GM06990 (cell line): ENCODE measurements around the gene RASSF1.
A peak's percentile ranks its signal among the peaks of the same experiment; 100 is the strongest.

Experiments used
- DNase-seq: peaks from one replicate; pipeline ENCODE4 v3.0.0-alpha.2; 2011; ENCODE audit not compliant: insufficient read length; ENCODE audit errors: extremely low read depth
- H3K27me3 ChIP-seq: replicated peaks from 2 replicates; pipeline ENCODE4 v1.6.0; 2011; ENCODE audit warnings: low read length; ENCODE audit not compliant: control insufficient read depth, insufficient read depth
- H3K36me3 ChIP-seq: 2 replicates; pipeline ENCODE4 v1.5.1; 2011; ENCODE audit warnings: low read length; ENCODE audit not compliant: control insufficient read depth, insufficient read depth
- H3K4me3 ChIP-seq: replicated peaks from 2 replicates; pipeline ENCODE4 v1.5.1; 2011; ENCODE audit warnings: low read depth, mild to moderate bottlenecking, control low read depth, low read length
- CTCF ChIP-seq: IDR thresholded peaks from 2 replicates; pipeline ENCODE4 v1.5.1; 2011; ENCODE audit warnings: low read length, control low read depth, mild to moderate bottlenecking, inconsistent platforms; ENCODE audit not compliant: insufficient read depth, poor library complexity, severe bottlenecking

The RASSF1 gene

GRCh38 chr3:50320853-50321335 lies 19.7 kb downstream of the RASSF1 start:
- H3K36me3 ChIP-seq: peaks cover 9% of the 10 kb centered on the region
- no peak for TF ChIP-seq CTCF

GRCh38 chr3:50319894-50320625 lies 20.6 kb downstream of the RASSF1 start:
- no peak for DNase-seq
- H3K27me3 ChIP-seq: no peaks in the 10 kb centered on the region
- peaks cover 7% of the 10 kb centered on the region for H3K36me3 ChIP-seq
- peak overlapping the region; percentile 70 for H3K4me3 ChIP-seq
- no peak for TF ChIP-seq CTCF

More at GRCh38 chr3:50320853-50321335, 19.7 kb downstream of the RASSF1 start:
- Histone ChIP-seq H3K4me3 (peak overlapping the region; percentile 70), H3K27me3 (no peaks in the 10 kb centered on the region)
- no peak for DNase-seq

GRCh38 chr3:50319181-50319893 lies 21.3 kb downstream of the RASSF1 start:
- no peak for DNase-seq
- no peaks in the 10 kb centered on the region for H3K27me3 ChIP-seq
- H3K36me3 ChIP-seq: peaks cover 7% of the 10 kb centered on the region
- no peak overlapping the region for H3K4me3 ChIP-seq
- no peak for TF ChIP-seq CTCF

DNA sequence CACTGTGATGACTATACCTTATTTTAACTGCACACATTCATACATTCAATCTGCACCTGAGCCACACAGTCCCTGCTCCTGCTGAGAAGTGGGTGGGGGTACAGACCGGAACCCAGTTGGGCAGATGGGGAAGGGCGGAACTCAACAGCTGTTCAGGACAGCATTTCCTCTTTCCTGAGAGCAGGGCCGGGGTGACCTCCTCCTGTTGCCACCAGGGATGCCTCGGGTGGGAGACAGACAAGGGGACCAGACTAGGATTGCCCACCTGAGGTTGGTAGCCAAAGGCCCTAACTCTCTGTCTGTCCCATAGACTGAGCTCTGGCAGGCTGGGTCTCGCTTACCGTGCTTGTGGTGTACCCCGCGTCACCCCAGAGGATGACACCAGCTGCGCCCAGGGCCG lies 22.0 kb downstream of the RASSF1 start:
- Histone ChIP-seq H3K36me3 (peaks cover 5% of the 10 kb centered on the region), H3K27me3 (no peaks in the 10 kb centered on the region), H3K4me3 (no peak overlapping the region)
- no peak for TF ChIP-seq CTCF
- DNase-seq: no peak

DNA sequence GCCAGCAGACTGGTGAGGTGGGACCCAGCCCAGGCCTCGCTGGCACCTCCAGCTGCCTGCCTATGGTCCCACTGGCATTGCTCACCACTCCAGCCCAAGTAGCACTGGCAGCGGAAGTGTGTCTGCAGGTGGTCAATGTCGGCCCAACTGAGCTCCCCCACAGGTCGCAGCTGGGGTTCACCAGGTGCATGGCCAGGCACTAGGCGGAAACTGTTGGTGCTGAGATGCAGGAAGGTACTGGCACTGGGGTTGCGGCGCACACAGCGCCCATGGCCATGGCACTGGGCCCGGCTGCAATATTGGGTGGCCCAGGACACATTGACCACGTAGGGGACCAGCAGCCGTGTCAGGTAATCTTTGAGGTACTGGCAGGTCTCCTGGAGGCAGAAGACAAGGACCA lies 22.5 kb downstream of the RASSF1 start:
- Histone ChIP-seq H3K27me3 (no peaks in the 10 kb centered on the region), H3K36me3 (peaks cover 5% of the 10 kb centered on the region), H3K4me3 (no peak overlapping the region)
- no peak for TF ChIP-seq CTCF
- no peak for DNase-seq
